ENCODE measurements around the gene YOD1.

YOD1 gene

DNA sequence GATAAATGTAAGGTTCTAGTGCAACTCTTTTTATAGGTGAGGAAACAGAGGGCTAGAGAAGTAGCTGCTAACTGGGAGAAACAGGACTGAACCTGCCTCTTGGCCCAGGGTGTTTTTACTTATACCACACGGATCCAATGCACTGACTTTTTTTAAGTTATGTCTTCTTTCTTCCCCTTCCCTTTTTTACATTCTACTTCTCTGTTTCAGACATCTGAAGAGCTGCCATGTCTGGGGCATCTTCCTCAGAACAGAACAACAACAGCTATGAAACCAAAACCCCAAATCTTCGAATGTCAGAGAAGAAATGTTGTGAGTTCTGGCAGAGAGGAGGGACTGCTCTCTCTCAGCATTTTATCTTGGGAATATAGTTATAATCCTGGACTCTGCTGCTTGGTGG, 3.5 kb upstream of the YOD1 start:
- TF ChIP-seq ZFX (IDR thresholded peaks at IDR 0.05; ENCODE audit: borderline replicate concordance) = no peak
- TF ChIP-seq, protein P1, sequence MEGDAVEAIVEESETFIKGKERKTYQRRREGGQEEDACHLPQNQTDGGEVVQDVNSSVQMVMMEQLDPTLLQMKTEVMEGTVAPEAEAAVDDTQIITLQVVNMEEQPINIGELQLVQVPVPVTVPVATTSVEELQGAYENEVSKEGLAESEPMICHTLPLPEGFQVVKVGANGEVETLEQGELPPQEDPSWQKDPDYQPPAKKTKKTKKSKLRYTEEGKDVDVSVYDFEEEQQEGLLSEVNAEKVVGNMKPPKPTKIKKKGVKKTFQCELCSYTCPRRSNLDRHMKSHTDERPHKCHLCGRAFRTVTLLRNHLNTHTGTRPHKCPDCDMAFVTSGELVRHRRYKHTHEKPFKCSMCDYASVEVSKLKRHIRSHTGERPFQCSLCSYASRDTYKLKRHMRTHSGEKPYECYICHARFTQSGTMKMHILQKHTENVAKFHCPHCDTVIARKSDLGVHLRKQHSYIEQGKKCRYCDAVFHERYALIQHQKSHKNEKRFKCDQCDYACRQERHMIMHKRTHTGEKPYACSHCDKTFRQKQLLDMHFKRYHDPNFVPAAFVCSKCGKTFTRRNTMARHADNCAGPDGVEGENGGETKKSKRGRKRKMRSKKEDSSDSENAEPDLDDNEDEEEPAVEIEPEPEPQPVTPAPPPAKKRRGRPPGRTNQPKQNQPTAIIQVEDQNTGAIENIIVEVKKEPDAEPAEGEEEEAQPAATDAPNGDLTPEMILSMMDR (IDR thresholded peaks at IDR 0.05) = no peak
- H3K27ac ChIP-seq = no peak overlapping the region

DNA sequence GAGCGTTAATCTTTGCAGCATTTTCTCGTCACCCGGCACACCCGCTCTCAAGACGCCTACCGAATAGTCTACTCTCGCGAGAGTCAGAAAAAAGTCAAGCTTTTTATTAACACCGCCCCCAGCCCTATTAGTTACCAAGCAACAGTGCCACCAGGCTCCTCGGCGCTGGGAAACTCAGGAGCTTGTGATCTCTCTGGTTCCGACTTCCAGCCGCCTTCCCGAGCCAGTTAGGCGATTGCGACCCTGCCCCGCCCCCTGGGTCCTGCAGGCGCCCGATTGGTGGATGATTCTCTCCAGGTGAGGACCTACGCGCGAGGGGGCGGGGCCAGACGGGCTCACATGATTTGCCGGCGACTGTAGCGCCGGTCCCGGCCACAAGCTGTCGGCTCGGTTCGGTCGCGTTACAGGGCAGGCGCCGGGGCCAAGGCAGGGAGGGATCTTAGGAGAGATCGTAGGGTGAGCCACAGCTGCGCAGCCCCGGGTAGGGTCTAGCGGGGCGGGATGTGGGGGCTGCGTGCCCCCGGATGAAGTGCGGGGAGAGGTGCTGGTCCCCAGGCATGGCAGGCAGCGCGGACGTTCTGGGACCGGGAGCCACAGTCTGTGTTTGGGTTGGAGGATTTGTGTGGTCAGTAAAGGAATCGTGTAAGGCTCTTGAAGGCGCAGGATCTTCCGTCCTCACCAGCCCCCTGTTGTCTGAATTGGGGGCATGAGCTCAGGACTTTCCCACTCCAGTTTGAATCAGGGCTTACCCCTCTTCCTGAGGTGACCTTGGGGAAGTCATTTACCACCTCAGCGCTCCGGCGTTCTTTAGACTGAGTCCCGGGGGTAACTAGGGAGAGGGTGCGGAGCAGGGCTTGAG, 2.1 kb upstream of the YOD1 start, which contains the start of gene PFKFB2:
Gene PFKFB2 (plus strand): TSS at position 365 of the 859 bp plus-strand sequence. CDS start 1,443 bp downstream, outside the sequence.
- H3K27ac ChIP-seq = peak within 1 kb of the TSS; percentile 98
- TF ChIP-seq, protein P1 (IDR thresholded peaks at IDR 0.05) = peak; percentile 44
- no peak for TF ChIP-seq ZFX (IDR thresholded peaks at IDR 0.05; ENCODE audit: borderline replicate concordance)

DNA sequence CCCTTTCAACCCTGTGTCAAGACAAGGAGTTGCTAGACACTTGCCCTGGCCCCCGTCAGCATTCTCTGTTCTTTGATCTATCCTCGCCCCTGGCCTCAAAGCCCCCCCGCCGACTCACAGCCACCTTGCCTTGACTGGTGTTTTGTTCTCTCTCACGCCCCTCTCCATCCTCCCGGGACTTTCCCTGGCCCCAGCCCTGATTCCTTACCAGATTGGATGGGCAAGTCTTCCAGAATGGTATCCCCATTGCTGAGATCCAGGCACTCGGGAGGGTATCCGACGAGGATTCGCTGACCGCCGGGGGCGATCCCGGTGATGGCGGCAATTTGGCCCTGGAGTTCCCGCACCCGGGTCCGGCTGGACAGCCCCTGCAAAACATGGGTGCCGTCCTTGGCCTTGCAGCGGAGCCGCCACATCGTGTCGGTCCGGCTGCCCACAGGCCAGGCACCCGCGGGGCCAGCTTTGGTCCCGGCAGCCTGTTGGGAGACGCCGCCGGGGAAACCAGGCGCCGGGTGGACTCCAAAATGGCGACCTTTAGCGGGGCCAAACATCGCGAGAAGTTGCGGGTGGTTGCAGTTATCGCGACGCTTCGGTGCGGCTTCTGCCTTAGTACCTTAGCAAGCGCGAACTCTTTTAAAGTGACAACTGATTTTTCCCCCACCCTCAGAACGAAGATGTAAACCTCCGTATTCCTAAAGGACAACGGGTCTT, 373 bp downstream of the YOD1 start:
- TF ChIP-seq, protein P1 (IDR thresholded peaks at IDR 0.05) = no peak
- no peak for TF ChIP-seq ZFX (IDR thresholded peaks at IDR 0.05; ENCODE audit: borderline replicate concordance)
- peak overlapping the region; percentile 98 for H3K27ac ChIP-seq

DNA sequence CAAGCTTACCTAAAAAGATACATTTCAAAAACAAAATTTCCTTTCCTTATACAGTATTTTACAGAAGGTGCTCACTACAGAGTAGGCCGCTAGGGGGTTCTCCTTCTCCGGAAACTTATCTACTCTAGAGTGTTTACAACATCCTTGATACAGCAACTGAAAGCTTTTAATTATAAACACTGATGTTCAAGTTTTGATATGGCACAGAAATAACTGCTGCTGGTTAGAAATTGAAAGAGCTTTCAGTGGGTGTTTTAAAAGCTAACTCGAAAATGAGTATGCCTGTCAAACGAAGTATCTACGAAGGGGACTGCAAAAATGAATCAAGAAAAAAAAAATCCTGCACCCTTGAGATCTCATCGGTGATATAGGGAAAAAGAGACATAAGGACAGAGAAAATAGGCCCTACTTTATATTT, 1.0 kb downstream of the YOD1 start:
- TF ChIP-seq, protein P1 (IDR thresholded peaks at IDR 0.05) = peak; percentile 97
- no peak for TF ChIP-seq ZFX (IDR thresholded peaks at IDR 0.05; ENCODE audit: borderline replicate concordance)

DNA sequence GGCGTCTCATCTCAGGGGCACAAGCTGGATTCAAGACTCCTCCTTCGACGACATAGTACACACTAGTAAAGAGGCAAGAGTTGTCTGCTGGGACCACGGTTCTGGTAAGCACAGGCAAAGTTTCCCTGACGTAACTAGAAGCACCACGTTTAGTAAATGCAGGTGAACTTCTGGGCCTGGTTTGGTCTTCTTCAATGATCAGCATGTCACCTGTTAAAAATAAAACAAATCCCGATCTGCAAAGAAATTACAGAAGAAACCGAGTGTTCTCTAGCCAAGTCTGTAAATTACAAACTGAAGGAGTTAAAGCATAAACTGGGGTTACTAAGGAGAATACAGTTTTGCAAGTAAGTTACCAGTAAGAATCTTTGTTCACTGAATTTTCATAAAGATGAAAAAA, 1.5 kb downstream of the YOD1 start:
- TF ChIP-seq, protein P1 (IDR thresholded peaks at IDR 0.05) = no peak
- TF ChIP-seq ZFX (IDR thresholded peaks at IDR 0.05; ENCODE audit: borderline replicate concordance) = no peak

More for the DNA sequence above, 1.0 kb downstream of the YOD1 start:
- H3K27ac ChIP-seq = peak overlapping the region; percentile 98

DNA sequence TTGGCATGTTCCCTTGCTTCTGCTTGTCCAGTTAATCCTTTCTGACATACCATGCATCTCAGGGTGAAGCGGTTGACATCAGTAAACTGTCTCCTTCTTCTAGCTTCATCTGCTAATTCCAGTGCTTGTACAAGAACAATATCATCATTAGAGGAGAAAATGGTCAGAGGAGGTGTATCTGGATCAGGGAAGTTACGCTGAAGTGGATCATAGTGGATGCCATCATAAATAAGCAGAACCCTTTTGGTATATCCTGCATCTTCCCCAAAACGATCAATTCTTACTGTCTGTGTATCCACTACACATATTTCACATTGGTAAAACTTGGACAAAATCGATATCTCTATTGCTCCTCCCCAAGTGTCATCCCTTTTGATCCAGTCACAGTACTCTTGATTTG, 2.0 kb downstream of the YOD1 start:
- TF ChIP-seq, protein P1 (IDR thresholded peaks at IDR 0.05) = no peak
- no peak for TF ChIP-seq ZFX (IDR thresholded peaks at IDR 0.05; ENCODE audit: borderline replicate concordance)
- H3K27ac ChIP-seq = 0 out of 2 replicates have a peak overlapping the region, but pooled peaks have one; percentile 98

More for the DNA sequence above, 1.5 kb downstream of the YOD1 start:
- H3K27ac ChIP-seq = peak overlapping the region; percentile 98

All from 22Rv1 (cell line).